HFF-Myc (cell line): ENCODE results near the gene MBD2.

Experiments used
- DNase-seq: peaks from one replicate; pipeline ENCODE4 v3.0.0-alpha.2; 2011; ENCODE audit warnings: low read depth; ENCODE audit errors: extremely low read depth
- H3K4me3 ChIP-seq: replicated peaks from 2 replicates; pipeline ENCODE4 v1.5.1; 2011; ENCODE audit warnings: low read depth, mild to moderate bottlenecking, control low read depth, low read length
- TF ChIP-seq, protein P1 (sequence below): IDR thresholded peaks from 2 replicates; pipeline ENCODE4 v1.5.1; 2012; ENCODE audit warnings: mild to moderate bottlenecking, low read depth, low read length, control low read depth; ENCODE audit errors: missing control alignments

Gene MBD2

GRCh38 chr18:54203914-54204313, 20.6 kb downstream of the MBD2 start:
- no peak for DNase-seq
- TF ChIP-seq, protein P1, sequence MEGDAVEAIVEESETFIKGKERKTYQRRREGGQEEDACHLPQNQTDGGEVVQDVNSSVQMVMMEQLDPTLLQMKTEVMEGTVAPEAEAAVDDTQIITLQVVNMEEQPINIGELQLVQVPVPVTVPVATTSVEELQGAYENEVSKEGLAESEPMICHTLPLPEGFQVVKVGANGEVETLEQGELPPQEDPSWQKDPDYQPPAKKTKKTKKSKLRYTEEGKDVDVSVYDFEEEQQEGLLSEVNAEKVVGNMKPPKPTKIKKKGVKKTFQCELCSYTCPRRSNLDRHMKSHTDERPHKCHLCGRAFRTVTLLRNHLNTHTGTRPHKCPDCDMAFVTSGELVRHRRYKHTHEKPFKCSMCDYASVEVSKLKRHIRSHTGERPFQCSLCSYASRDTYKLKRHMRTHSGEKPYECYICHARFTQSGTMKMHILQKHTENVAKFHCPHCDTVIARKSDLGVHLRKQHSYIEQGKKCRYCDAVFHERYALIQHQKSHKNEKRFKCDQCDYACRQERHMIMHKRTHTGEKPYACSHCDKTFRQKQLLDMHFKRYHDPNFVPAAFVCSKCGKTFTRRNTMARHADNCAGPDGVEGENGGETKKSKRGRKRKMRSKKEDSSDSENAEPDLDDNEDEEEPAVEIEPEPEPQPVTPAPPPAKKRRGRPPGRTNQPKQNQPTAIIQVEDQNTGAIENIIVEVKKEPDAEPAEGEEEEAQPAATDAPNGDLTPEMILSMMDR, result no peak
- H3K4me3 ChIP-seq, result no peak overlapping the region

DNA sequence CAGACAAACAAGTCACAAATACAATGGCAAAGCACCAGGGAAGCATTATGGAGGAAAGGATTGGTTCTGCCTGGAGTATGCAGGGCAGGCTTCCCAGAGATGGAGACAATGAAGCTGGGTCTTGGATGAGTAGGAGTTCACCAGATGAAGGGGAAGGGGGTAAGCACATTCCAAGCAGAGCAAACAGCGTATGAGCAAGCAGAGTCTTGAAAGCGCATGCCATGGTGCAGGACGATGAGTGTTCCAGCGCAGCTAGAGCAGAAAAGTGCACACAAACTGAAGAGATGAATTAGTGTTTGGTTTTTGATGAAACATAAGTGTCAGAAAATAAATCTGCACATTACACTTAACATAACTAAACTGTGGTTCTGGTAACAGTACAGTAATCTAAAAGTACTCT, 21.6 kb downstream of the MBD2 start:
- no peak for DNase-seq
- no peak overlapping the region for H3K4me3 ChIP-seq
- TF ChIP-seq, protein P1, result no peak

DNA sequence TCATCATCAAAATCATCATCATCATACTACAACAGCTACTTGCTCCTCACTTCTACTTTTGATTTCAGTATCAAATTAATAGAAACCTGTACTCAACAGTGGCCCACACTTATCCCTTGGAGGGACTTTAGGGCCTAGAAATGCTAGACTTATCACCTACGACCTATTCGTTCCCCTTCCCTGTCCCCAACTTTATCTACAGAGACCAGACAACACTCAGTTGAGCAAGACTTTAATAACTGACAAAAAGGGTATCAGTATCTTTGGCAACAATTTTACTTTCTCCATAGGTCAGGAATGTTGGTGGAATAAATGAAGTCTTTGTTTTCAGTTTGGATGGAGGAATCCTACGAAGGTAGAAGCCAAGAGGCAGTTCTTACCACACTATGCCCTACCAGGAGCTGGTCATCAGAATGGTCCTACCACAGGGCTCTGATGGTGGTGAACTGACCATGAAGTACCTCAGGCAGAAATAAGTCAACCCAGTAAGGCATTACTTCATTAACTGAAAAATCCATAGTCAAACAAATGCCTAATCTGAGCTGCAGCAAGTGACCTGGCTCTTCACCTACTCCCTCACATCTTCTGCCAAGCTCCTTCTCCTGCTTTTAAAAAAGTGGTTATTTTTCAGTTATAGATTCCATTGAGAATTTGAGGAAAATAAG, 26.6 kb downstream of the MBD2 start:
- no peak for DNase-seq
- TF ChIP-seq, protein P1, result no peak

GRCh38 chr18:54193786-54194185, 30.7 kb downstream of the MBD2 start:
- TF ChIP-seq, protein P1, result no peak
- no peak overlapping the region for H3K4me3 ChIP-seq
- no peak for DNase-seq

More for the DNA sequence above, 26.6 kb downstream of the MBD2 start:
- no peak overlapping the region for H3K4me3 ChIP-seq

DNA sequence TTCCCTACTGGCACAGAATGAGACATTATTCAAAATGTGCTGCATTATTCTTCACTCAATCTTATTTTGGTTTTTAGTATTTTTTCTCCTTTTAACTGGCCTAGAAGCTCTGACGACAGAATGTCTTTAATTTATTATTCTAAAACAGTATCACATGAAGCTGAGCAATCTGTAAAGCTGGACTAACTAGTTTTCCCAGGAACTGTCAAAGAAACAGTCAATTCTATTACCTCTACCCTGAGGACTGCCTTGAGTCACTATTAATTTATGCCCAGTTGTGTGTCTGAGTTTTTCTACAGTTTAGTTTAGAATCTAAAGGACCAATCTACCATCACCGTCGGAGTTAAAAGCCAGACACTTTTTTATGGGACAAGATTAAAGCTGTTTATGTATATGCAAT, 31.6 kb downstream of the MBD2 start:
- no peak for DNase-seq
- H3K4me3 ChIP-seq, result no peak overlapping the region
- TF ChIP-seq, protein P1, result no peak

- no peak for DNase-seq
- no peak overlapping the region for H3K4me3 ChIP-seq
- TF ChIP-seq, protein P1, result no peak
These were observed 32.1 kb downstream of the MBD2 start for GRCh38 chr18:54192415-54192814.

DNA sequence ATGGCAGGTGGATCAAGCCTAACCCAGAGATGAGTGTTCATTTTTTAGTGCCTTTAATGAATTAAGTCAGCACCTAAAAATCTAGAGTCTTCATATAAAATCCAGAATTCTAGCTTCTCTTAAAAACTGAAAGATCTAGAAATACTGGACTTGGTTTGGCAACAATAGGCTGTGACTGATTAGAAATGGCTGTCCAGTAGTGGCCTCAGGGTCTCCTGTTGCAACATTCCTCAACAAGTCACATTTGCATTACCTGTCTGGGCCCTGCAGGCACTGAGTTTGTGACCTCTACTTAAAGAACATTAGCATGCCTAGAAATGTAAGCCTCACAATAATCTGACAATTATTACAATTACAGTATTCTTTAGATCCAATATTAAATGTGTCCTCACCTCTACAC, 33.1 kb downstream of the MBD2 start:
- TF ChIP-seq, protein P1, result no peak
- DNase-seq, result no peak

More for the DNA sequence above, 33.1 kb downstream of the MBD2 start:
- no peak overlapping the region for H3K4me3 ChIP-seq
